GM18951 (cell line): ENCODE measurements around the gene CDKN3.
"Not testable (repeated sequence)": the region's sequence is repeated elsewhere in the genome, so short reads cannot be mapped to it uniquely, and the experiment has no call there.

ENCODE experiments used
- POLR2A ChIP-seq: IDR thresholded peaks from 4 replicates; pipeline ENCODE4 v1.6.1; 2011; ENCODE audit warnings: mild to moderate bottlenecking; ENCODE audit not compliant: insufficient read length, insufficient read depth; ENCODE audit errors: extremely low read depth
- in situ Hi-C: fragments of 300-500 bp; cut with MboI; formaldehyde crosslinking; loops from one replicate; pipeline ENCODE4 v1.12.0; 2022; ENCODE audit warnings: low sequenced_read_pairs, mixed read lengths, inconsistent platforms; ENCODE audit not compliant: unreplicated experiment

Gene CDKN3

GRCh38 chr14:54362089-54362504 is 34.7 kb upstream of the CDKN3 start:
- in situ Hi-C loops, result no loop called here
- TF ChIP-seq POLR2A, result no peak

- TF ChIP-seq POLR2A, result no peak
- in situ Hi-C loops, result no loop called here
These were observed 33.9 kb upstream of the CDKN3 start for GRCh38 chr14:54362759-54363437.

DNA sequence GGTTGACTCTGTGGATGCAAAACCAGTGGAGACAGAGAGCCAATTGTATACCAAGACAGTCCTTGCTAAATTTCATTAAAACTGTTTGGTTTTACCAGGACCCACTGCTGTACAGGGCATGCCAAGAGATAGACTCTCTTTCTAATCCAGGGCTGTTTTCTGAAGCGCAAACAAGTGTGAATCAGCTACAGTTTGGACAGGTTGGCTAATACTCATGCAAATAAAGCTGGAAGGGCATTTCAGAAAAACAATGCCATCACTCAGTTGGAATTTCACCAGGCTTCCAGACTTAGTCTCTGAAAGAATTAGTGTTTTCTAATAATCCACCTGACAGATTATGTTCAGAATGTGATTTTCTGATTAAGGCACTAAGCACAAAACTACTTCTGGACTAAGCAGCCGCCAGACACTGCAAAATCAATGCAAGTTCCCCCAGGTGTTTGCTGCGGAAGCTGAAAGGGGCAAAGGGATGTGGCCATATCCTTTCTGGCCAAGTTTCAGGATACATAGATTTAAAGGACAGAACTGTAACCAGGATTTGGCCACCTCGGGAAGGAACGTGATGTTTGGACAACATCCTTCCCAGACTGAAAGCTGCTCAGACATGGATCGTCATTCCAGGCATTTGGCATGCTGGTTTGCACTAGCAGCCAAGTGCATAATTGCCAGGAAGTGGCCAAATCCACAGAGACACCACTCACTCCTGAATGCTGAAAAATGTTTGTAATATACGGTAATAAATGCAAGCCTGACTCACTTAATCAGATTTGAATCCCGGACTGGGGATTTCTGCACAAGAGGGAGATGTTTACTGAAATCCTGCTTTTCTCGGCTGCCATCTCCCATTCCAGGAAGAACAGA is 32.0 kb upstream of the CDKN3 start:
- TF ChIP-seq POLR2A, result no peak
- in situ Hi-C loops, result no loop called here

- TF ChIP-seq POLR2A, result no peak
- in situ Hi-C loops, result no loop called here
These were observed 29.8 kb upstream of the CDKN3 start for GRCh38 chr14:54366736-54367735.

DNA sequence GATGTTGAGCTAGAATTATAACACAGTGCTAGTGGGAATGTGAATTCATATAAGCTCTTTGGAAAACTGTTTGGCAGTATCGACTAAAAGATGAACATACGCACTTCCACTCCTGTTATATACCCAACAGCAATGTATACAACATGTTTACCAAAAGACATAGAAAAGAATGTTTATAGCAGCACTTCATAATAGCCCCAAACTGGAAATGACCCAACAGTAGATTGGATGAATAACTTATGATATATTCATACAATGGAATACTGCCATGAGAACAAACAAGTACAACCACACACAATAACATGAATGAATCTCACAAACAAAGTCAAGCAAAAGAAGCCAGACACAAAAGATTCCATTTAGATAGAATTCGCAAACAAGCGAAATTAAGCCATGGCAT is 28.5 kb upstream of the CDKN3 start:
- in situ Hi-C loops, result no loop called here
- no peak for TF ChIP-seq POLR2A

- in situ Hi-C loops, result no loop called here
- TF ChIP-seq POLR2A, result no peak
These were observed 27.5 kb upstream of the CDKN3 start for GRCh38 chr14:54369343-54369742.

DNA sequence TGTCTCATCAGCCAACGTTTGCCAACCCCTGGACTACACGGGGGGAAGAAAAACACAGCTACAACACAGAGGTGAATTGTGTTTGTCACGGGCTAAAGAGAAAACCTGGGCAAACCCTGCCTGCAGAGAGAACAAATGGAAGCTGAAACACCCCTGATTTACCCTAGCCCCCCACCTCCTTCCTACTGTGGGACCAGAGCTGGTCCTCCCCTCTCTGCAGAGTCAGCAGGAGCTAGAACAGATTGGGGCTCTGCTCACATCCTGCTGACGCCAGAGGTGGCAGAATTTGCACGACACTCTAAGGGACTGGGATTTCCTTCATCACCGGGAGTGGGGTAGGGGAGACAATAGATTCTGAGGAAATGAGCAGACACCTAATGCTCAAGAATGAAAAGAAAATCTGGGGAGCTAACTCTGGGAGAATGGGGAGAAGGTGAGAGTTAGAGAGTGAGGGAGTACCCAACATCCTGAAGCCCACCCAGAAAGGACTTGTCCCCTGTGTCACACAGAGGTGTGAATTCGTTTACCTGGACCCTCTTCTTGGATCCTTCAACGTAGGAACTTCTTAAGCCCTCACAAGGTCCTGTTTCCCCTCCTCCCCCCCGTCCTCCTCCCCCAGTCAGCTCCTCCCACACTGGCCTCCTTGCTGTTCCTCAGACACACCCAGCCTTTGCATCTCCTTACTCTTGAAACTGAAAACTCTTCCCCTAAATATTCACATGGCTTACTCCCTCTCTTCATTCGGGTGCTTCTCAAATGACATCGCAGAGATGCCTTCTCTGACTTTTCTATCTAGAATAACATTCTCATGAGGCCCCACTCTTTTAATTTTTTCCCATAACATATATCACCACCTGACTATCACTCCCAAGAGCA is 26.2 kb upstream of the CDKN3 start:
- in situ Hi-C loops, result no loop called here
- TF ChIP-seq POLR2A, result no peak

- no peak for TF ChIP-seq POLR2A
- in situ Hi-C loops, result no loop called here
These were observed 22.5 kb upstream of the CDKN3 start for GRCh38 chr14:54374117-54374884.

GRCh38 chr14:54377501-54377900 is 19.3 kb upstream of the CDKN3 start:
- in situ Hi-C loops, result no loop called here

DNA sequence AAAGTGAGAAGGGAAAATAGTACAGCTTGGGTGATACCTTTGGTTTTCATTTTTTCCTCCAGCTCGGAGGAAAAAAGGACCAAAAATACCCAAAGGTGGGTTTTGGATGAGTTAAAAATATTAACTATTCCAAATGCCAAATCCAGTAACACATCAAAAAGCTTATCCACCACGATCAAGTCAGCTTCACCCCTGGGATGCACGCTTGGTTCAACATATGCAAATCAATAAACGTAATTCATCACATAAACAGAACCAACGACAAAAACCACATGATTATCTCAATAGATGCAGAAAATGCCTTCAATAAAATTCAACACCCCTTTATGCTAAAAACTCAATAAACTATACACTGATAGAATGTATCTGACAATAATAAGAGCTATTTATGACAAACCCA is 17.9 kb upstream of the CDKN3 start:
- in situ Hi-C loops, result not testable (repeated sequence)

More at GRCh38 chr14:54377501-54377900, 19.3 kb upstream of the CDKN3 start:
- no peak for TF ChIP-seq POLR2A

DNA sequence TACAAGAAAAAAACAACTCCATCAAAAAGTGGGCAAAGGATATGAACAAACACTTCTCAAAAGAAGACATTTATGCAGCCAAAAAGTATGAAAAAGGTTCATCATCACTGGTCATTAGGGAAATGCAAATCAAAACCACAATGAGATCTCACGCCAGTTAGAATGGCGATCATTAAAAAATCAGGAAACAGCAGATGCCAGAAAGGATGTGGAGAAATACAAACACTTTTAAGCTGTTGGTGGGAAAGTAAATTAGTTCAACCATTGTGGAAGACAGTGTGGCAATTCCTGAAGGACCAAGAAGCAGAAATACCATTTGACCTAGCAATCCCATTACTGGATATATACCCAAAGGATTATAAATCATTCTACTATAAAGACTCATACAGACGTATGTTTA is 16.2 kb upstream of the CDKN3 start:
- in situ Hi-C loops, result not testable (repeated sequence)

DNA sequence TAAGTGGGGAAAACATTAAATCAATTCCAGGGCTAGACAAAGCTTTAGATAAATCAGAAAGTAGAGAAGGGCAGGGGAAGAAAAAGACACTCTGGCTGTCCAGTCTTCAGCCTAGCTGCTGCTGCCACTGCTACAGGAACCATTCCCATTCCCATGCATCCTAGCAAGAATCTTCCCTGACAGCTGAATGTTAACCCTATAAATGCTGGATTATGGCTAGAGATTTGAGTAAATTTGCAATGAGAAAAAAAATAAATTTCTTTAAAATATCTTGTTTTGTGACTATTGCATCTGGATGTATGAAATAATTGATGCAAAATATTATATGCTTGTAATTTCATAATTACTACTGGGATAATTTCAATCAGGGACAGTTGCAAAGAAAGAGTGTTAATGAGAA is 15.0 kb upstream of the CDKN3 start:
- no peak for TF ChIP-seq POLR2A

More for the DNA sequence above, 15.0 kb upstream of the CDKN3 start:
- in situ Hi-C loops, result no loop called here
